ENCODE measurements around the gene PALD1. TPM values are rescaled to one million over a fixed set of nuclear protein-coding genes. Genes with fewer than 3 reads are reported as not detected.
"Not testable (repeated sequence)": the region's sequence is repeated elsewhere in the genome, so short reads cannot be mapped to it uniquely, and the experiment has no call there.

PALD1 gene
- total and polyA plus RNA-seq, 4 experiments from 2014 or later = not detected

GRCh38 chr10:70482982-70483760, 4.6 kb downstream of the PALD1 start:
- ChIA-PET POLR2A (ENCODE audit: partially characterized antibody) (no interaction called here), CTCF (ENCODE audit: partially characterized antibody) (no interaction called here)
- no peak overlapping the region for H3K27ac Mint-ChIP-seq
- no peak overlapping the region for H3K4me3 ChIP-seq (ENCODE audit: low read length in 2 of 2)
- H3K36me3 ChIP-seq (ENCODE audit: insufficient read depth, low read length) = no peaks in the 10 kb centered on the region
- no peaks in the 10 kb centered on the region for H3K36me3 Mint-ChIP-seq
- intact Hi-C loops (cut with micrococcal nuclease) = no loop called here
- H3K4me1 Mint-ChIP-seq = peaks cover 13 to 27% (median 21%) of the 10 kb centered on the region in 4 donors
- H3K9me3 Mint-ChIP-seq = no peaks in the 10 kb centered on the region
- H3K9me3 ChIP-seq (ENCODE audit: control insufficient read depth in 1 of 2, low read length in 2 of 2) = no peaks in the 10 kb centered on the region
- H3K27me3 ChIP-seq (ENCODE audit: insufficient read depth, low read length) = no peaks in the 10 kb centered on the region
- H3K4me1 ChIP-seq (ENCODE audit: insufficient read depth, low read length) = peaks cover 27% of the 10 kb centered on the region
- no peak overlapping the region for H3K27ac ChIP-seq (ENCODE audit: low read depth, low read length)
- no peak for DNase-seq
- H3K4me3 Mint-ChIP-seq = no peak overlapping the region
- H3K27me3 Mint-ChIP-seq = peaks cover 0 to 1% of the 10 kb centered on the region in 2 donors

- H3K27me3 Mint-ChIP-seq = not testable (repeated sequence)
- POLR2A ChIA-PET (ENCODE audit: partially characterized antibody) = interaction anchor here (1.6 kb wide), 1 partner anchor 80 kb away, joined by 3 read pairs; the partner anchor contains the start of gene EIF4EBP2
Measured at GRCh38 chr10:70483872-70484271, 5.3 kb downstream of the PALD1 start.

GRCh38 chr10:70487824-70488223, 9.3 kb downstream of the PALD1 start:
- CTCF ChIA-PET (ENCODE audit: partially characterized antibody) = interaction anchor here (1.3 kb wide), 1 partner anchor 26 kb away, joined by 4 read pairs; no protein-coding TSS in a partner anchor
- Mint-ChIP-seq H3K36me3 (no peaks in the 10 kb centered on the region), H3K9me3 (no peaks in the 10 kb centered on the region), H3K27ac (no peak overlapping the region), H3K27me3 (peaks cover 0 to 2% of the 10 kb centered on the region in 2 donors), H3K4me1 (no peaks in the 10 kb centered on the region), H3K4me3 (no peak overlapping the region)
- no peak for DNase-seq
- H3K27me3 ChIP-seq (ENCODE audit: insufficient read depth, low read length) = no peaks in the 10 kb centered on the region
- no peaks in the 10 kb centered on the region for H3K36me3 ChIP-seq (ENCODE audit: insufficient read depth, low read length)
- no peaks in the 10 kb centered on the region for H3K9me3 ChIP-seq (ENCODE audit: control insufficient read depth in 1 of 2, low read length in 2 of 2)
- intact Hi-C loops (cut with micrococcal nuclease) = no loop called here
- POLR2A ChIA-PET (ENCODE audit: partially characterized antibody) = no interaction called here
- H3K27ac ChIP-seq (ENCODE audit: low read depth, low read length) = no peak overlapping the region
- no peak overlapping the region for H3K4me3 ChIP-seq (ENCODE audit: low read length in 2 of 2)
- H3K4me1 ChIP-seq (ENCODE audit: insufficient read depth, low read length) = no peaks in the 10 kb centered on the region

More at GRCh38 chr10:70483872-70484271, 5.3 kb downstream of the PALD1 start:
- H3K9me3 Mint-ChIP-seq; H3K9me3 ChIP-seq (ENCODE audit: control insufficient read depth in 1 of 2, low read length in 2 of 2); H3K27me3 ChIP-seq (ENCODE audit: insufficient read depth, low read length); H3K4me3 ChIP-seq (ENCODE audit: low read length in 2 of 2); intact Hi-C loops (cut with micrococcal nuclease); H3K27ac ChIP-seq (ENCODE audit: low read depth, low read length); H3K4me3 Mint-ChIP-seq; CTCF ChIA-PET (ENCODE audit: partially characterized antibody); H3K36me3 Mint-ChIP-seq; DNase-seq; H3K27ac Mint-ChIP-seq; H3K36me3 ChIP-seq (ENCODE audit: insufficient read depth, low read length): not testable (repeated sequence)
- H3K4me1 ChIP-seq (ENCODE audit: insufficient read depth, low read length) = peaks cover 22% of the 10 kb centered on the region
- H3K4me1 Mint-ChIP-seq = peaks cover 13 to 27% (median 21%) of the 10 kb centered on the region in 4 donors

- Histone ChIP-seq H3K4me1 (ENCODE audit: insufficient read depth, low read length) (peaks cover 6% of the 10 kb centered on the region), H3K27me3 (ENCODE audit: insufficient read depth, low read length) (no peaks in the 10 kb centered on the region), H3K27ac (ENCODE audit: low read depth, low read length) (no peak overlapping the region), H3K4me3 (ENCODE audit: low read length in 2 of 2) (no peak overlapping the region), H3K9me3 (ENCODE audit: control insufficient read depth in 1 of 2, low read length in 2 of 2) (no peaks in the 10 kb centered on the region), H3K36me3 (ENCODE audit: insufficient read depth, low read length) (no peaks in the 10 kb centered on the region)
- ChIA-PET POLR2A (ENCODE audit: partially characterized antibody) (no interaction called here), CTCF (ENCODE audit: partially characterized antibody) (no interaction called here)
- no peak overlapping the region for H3K27ac Mint-ChIP-seq
- H3K4me3 Mint-ChIP-seq = no peak overlapping the region
- intact Hi-C loops (cut with micrococcal nuclease) = no loop called here
- peaks cover 6 to 17% (median 8%) of the 10 kb centered on the region in 4 donors for H3K4me1 Mint-ChIP-seq
- H3K27me3 Mint-ChIP-seq = peaks cover 0 to 2% of the 10 kb centered on the region in 2 donors
- no peak for DNase-seq
- H3K36me3 Mint-ChIP-seq = no peaks in the 10 kb centered on the region
- H3K9me3 Mint-ChIP-seq = no peaks in the 10 kb centered on the region
Measured at GRCh38 chr10:70490142-70490541, 11.6 kb downstream of the PALD1 start.

GRCh38 chr10:70491614-70492013, 13.0 kb downstream of the PALD1 start:
- Mint-ChIP-seq H3K4me1 (peaks cover 7 to 21% (median 12%) of the 10 kb centered on the region in 4 donors), H3K36me3 (no peaks in the 10 kb centered on the region), H3K9me3 (no peaks in the 10 kb centered on the region), H3K27me3 (peaks cover 5 to 7% of the 10 kb centered on the region in 2 donors), H3K4me3 (no peak overlapping the region), H3K27ac (no peak overlapping the region)
- no peak overlapping the region for H3K27ac ChIP-seq (ENCODE audit: low read depth, low read length)
- no peaks in the 10 kb centered on the region for H3K36me3 ChIP-seq (ENCODE audit: insufficient read depth, low read length)
- intact Hi-C loops (cut with micrococcal nuclease) = no loop called here
- no peaks in the 10 kb centered on the region for H3K9me3 ChIP-seq (ENCODE audit: control insufficient read depth in 1 of 2, low read length in 2 of 2)
- H3K4me3 ChIP-seq (ENCODE audit: low read length in 2 of 2) = no peak overlapping the region
- H3K27me3 ChIP-seq (ENCODE audit: insufficient read depth, low read length) = no peaks in the 10 kb centered on the region
- ChIA-PET CTCF (ENCODE audit: partially characterized antibody) (no interaction called here), POLR2A (ENCODE audit: partially characterized antibody) (no interaction called here)
- DNase-seq = no peak
- peaks cover 6% of the 10 kb centered on the region for H3K4me1 ChIP-seq (ENCODE audit: insufficient read depth, low read length)

GRCh38 chr10:70492786-70493659, 14.5 kb downstream of the PALD1 start:
- no peak for DNase-seq
- POLR2A ChIA-PET (ENCODE audit: partially characterized antibody) = no interaction called here

GRCh38 chr10:70493660-70494234, 15.2 kb downstream of the PALD1 start:
- H3K9me3 Mint-ChIP-seq = no peaks in the 10 kb centered on the region
- ChIA-PET POLR2A (ENCODE audit: partially characterized antibody) (interaction anchor here (0.8 kb wide), 1 partner anchor 16 kb away, joined by 3 read pairs; no protein-coding TSS in a partner anchor), CTCF (ENCODE audit: partially characterized antibody) (interaction anchor here (1.6 to 2.2 kb wide), 2 partner anchors 17 to 33 kb away, joined by 3 to 7 read pairs; no protein-coding TSS in a partner anchor)
- peaks cover 6% of the 10 kb centered on the region for H3K4me1 ChIP-seq (ENCODE audit: insufficient read depth, low read length)
- H3K27me3 ChIP-seq (ENCODE audit: insufficient read depth, low read length) = no peaks in the 10 kb centered on the region
- H3K27ac ChIP-seq (ENCODE audit: low read depth, low read length) = no peak overlapping the region
- peaks cover 7 to 21% (median 12%) of the 10 kb centered on the region in 4 donors for H3K4me1 Mint-ChIP-seq
- H3K27me3 Mint-ChIP-seq = peaks cover 4 to 9% of the 10 kb centered on the region in 2 donors
- H3K27ac Mint-ChIP-seq = peak overlapping the region in 1 of 7 donors; percentile 25
- no peaks in the 10 kb centered on the region for H3K9me3 ChIP-seq (ENCODE audit: control insufficient read depth in 1 of 2, low read length in 2 of 2)
- DNase-seq = no peak
- intact Hi-C loops (cut with micrococcal nuclease) = no loop called here
- no peaks in the 10 kb centered on the region for H3K36me3 ChIP-seq (ENCODE audit: insufficient read depth, low read length)
- H3K36me3 Mint-ChIP-seq = no peaks in the 10 kb centered on the region
- H3K4me3 Mint-ChIP-seq = no peak overlapping the region
- H3K4me3 ChIP-seq (ENCODE audit: low read length in 2 of 2) = no peak overlapping the region

More at GRCh38 chr10:70492786-70493659, 14.5 kb downstream of the PALD1 start:
- no peaks in the 10 kb centered on the region for H3K27me3 ChIP-seq (ENCODE audit: insufficient read depth, low read length)
- H3K27ac Mint-ChIP-seq = no peak overlapping the region
- peaks cover 7 to 21% (median 12%) of the 10 kb centered on the region in 4 donors for H3K4me1 Mint-ChIP-seq
- H3K36me3 Mint-ChIP-seq = no peaks in the 10 kb centered on the region
- H3K4me3 Mint-ChIP-seq = no peak overlapping the region
- peaks cover 6 to 9% of the 10 kb centered on the region in 2 donors for H3K27me3 Mint-ChIP-seq
- no peak overlapping the region for H3K4me3 ChIP-seq (ENCODE audit: low read length in 2 of 2)
- no peaks in the 10 kb centered on the region for H3K9me3 ChIP-seq (ENCODE audit: control insufficient read depth in 1 of 2, low read length in 2 of 2)
- CTCF ChIA-PET (ENCODE audit: partially characterized antibody) = interaction anchor here (1.6 to 2.2 kb wide), 2 partner anchors 16 to 32 kb away, joined by 3 to 7 read pairs; no protein-coding TSS in a partner anchor
- peaks cover 6% of the 10 kb centered on the region for H3K4me1 ChIP-seq (ENCODE audit: insufficient read depth, low read length)
- H3K36me3 ChIP-seq (ENCODE audit: insufficient read depth, low read length) = no peaks in the 10 kb centered on the region
- H3K27ac ChIP-seq (ENCODE audit: low read depth, low read length) = no peak overlapping the region
- H3K9me3 Mint-ChIP-seq = no peaks in the 10 kb centered on the region
- intact Hi-C loops (cut with micrococcal nuclease) = no loop called here
